CD4-positive, alpha-beta memory T cell (primary cell): Measurements from ENCODE around the gene ARL5A. TPM values are rescaled to one million over a fixed set of nuclear protein-coding genes. Genes with fewer than 3 reads are reported as not detected.
A peak's percentile ranks its signal among the peaks of the same experiment; 100 is the strongest.
"Not testable (repeated sequence)": the region's sequence is repeated elsewhere in the genome, so short reads cannot be mapped to it uniquely, and the experiment has no call there.

ENCODE experiments used
- CTCF ChIA-PET: fragments of 350-600 bp; sonication (Branson Sonifier 250); formaldehyde crosslinking; loops from one replicate; lab custom pipeline; 2021; ENCODE audit warnings: inconsistent platforms; ENCODE audit not compliant: partially characterized antibody; lab: Charles Lee
- POLR2A ChIA-PET: fragments of 350-600 bp; sonication (Branson Sonifier 250); formaldehyde crosslinking; loops from one replicate; lab custom pipeline; 2021; ENCODE audit not compliant: partially characterized antibody; lab: Charles Lee
- DNase-seq, 5 donors: peaks; one replicate each; pipeline versions ENCODE4 v3.0.0 to v3.0.0-alpha.2; 2020 to 2022; ENCODE audit warnings: mixed read lengths in 1 of 5
- H3K27ac ChIP-seq: one replicate; pipeline ENCODE4 v1.7.0; 2013; ENCODE audit warnings: low read depth, low read length
- H3K27me3 ChIP-seq: 2 replicates; pipeline ENCODE4 v1.7.0; 2013; ENCODE audit warnings: mild to moderate bottlenecking, low read length, moderate library complexity; ENCODE audit not compliant: insufficient read depth
- H3K36me3 ChIP-seq: 2 replicates; pipeline ENCODE4 v1.7.0; 2013; ENCODE audit warnings: mild to moderate bottlenecking, low read length, moderate library complexity; ENCODE audit not compliant: insufficient read depth
- H3K4me1 ChIP-seq: 2 replicates; pipeline ENCODE4 v1.7.0; 2013; ENCODE audit warnings: mild to moderate bottlenecking, low read length, moderate library complexity; ENCODE audit not compliant: insufficient read depth
- H3K4me3 ChIP-seq, 2 donors: one replicate each; pipeline ENCODE4 v1.7.0; 2013; ENCODE audit warnings: low read length in 2 of 2, mild to moderate bottlenecking in 1 of 2
- H3K9me3 ChIP-seq, 2 donors: one replicate each; pipeline ENCODE4 v1.7.0; 2013; ENCODE audit warnings: low read length in 2 of 2, control low read depth in 1 of 2; ENCODE audit not compliant: control insufficient read depth in 1 of 2
- H3K27ac Mint-ChIP-seq, 7 donors: one replicate each; pipeline ENCODE4 v1.8.0; 2020 to 2021; ENCODE audit warnings: mixed read lengths in 7 of 7, mild to moderate bottlenecking in 6 of 7, inconsistent platforms in 3 of 7, moderate library complexity in 3 of 7
- H3K27me3 Mint-ChIP-seq, 2 donors: one replicate each; pipeline ENCODE4 v1.8.0; 2020 to 2021; ENCODE audit warnings: mixed read lengths in 2 of 2
- H3K36me3 Mint-ChIP-seq, 2 donors: one replicate each; pipeline ENCODE4 v1.8.0; 2020 to 2021; ENCODE audit warnings: mixed read lengths in 2 of 2, inconsistent platforms in 1 of 2, mild to moderate bottlenecking in 1 of 2
- H3K4me1 Mint-ChIP-seq, 4 donors: one replicate each; pipeline ENCODE4 v1.8.0; 2020 to 2021; ENCODE audit warnings: mixed read lengths in 4 of 4, mild to moderate bottlenecking in 1 of 4
- H3K4me3 Mint-ChIP-seq, 8 donors: one replicate each; pipeline ENCODE4 v1.8.0; 2020 to 2021; ENCODE audit warnings: mixed read lengths in 8 of 8, mild to moderate bottlenecking in 7 of 8, moderate library complexity in 6 of 8, inconsistent platforms in 3 of 8
- H3K9me3 Mint-ChIP-seq, 8 donors: one replicate each; pipeline ENCODE4 v1.8.0; 2020 to 2021; ENCODE audit warnings: mixed read lengths in 8 of 8, mild to moderate bottlenecking in 5 of 8, inconsistent platforms in 3 of 8, moderate library complexity in 1 of 8
- intact Hi-C: fragments of 100-400 bp; cut with micrococcal nuclease; formaldehyde crosslinking; loops from one replicate; pipeline ENCODE4 v1.15.1; 2023
- polyA plus RNA-seq, 2 donors: library from polyadenylated mRNA; unstranded; fragments of 300-500 nt; fragmentation: Illumina TruSeq; gene quantifications; one replicate each; pipeline ENCODE4 v1.2.3, GENCODE V29; 2021
- total RNA-seq, 2 experiments: library from RNA; stranded (reverse); gene quantifications; one replicate each; pipeline ENCODE4 v1.2.3, GENCODE V29; 2021

ARL5A gene
- total and polyA plus RNA-seq, 4 experiments from 2014 or later, result 40.9 to 64.0 (median 51.3) TPM

GRCh38 chr2:151795646-151796240 lies 32.5 kb downstream of the ARL5A start:
- peak overlapping the region in 2 of 7 donors; percentile 8 to 62 for H3K27ac Mint-ChIP-seq
- DNase-seq, result no peak
- ChIA-PET CTCF (no interaction called here), POLR2A (no interaction called here)
- H3K9me3 Mint-ChIP-seq, result peaks cover 0 to 2% (median 0%) of the 10 kb centered on the region in 8 donors
- no peak overlapping the region for H3K4me3 Mint-ChIP-seq
- Histone ChIP-seq H3K4me1 (no peaks in the 10 kb centered on the region), H3K4me3 (no peak overlapping the region), H3K36me3 (no peaks in the 10 kb centered on the region), H3K9me3 (no peaks in the 10 kb centered on the region), H3K27me3 (no peaks in the 10 kb centered on the region), H3K27ac (no peak overlapping the region)
- H3K27me3 Mint-ChIP-seq, result no peaks in the 10 kb centered on the region
- H3K4me1 Mint-ChIP-seq, result peaks cover 0 to 2% (median under 1%) of the 10 kb centered on the region in 4 donors
- peaks cover 26 to 45% of the 10 kb centered on the region in 2 donors for H3K36me3 Mint-ChIP-seq
- intact Hi-C loops, result no loop called here

DNA sequence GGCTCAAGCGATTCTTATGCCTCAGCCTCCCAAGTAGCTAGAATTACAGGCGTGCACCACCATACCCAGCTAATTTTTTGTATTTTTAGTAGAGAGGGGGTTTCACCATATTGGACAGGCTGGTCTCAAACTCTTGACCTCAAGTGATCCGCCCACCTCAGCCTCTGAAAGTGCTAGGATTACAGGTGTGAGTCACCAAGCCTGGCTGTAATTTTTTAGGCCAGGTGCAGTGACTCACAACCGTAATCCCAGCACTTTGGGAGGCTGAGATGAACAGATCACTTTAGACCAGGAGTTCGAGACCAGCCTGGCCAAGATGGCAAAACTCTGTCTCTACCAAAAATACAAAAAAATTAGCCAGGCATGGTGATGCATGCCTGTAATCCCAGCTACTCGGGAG lies 33.8 kb downstream of the ARL5A start:
- H3K4me3 ChIP-seq, H3K9me3 Mint-ChIP-seq, H3K27ac ChIP-seq, H3K9me3 ChIP-seq, H3K4me1 ChIP-seq, H3K27ac Mint-ChIP-seq, H3K4me1 Mint-ChIP-seq, H3K36me3 ChIP-seq, H3K27me3 Mint-ChIP-seq, intact Hi-C loops, CTCF ChIA-PET, DNase-seq, POLR2A ChIA-PET, H3K27me3 ChIP-seq, H3K4me3 Mint-ChIP-seq: not testable (repeated sequence)
- H3K36me3 Mint-ChIP-seq, result peaks cover 23 to 41% of the 10 kb centered on the region in 2 donors

DNA sequence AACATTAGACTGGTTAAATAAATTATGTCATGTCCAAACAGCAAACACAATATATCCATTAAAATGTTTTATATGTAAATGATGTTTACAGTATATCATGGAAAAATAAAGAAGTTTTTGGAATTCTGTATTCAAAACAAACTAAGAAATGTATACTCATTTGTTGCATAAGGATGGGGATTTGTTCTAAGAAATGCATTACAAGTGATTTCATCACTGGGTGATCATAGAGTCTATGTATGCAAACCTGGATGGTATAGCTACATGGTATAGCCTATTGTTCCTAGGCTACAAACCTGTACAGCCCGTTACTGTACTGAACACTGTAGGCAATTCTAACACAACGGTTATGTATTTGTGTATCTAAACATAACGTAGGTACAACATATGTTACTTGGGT lies 35.1 kb downstream of the ARL5A start:
- peaks cover 0 to 3% (median 1%) of the 10 kb centered on the region in 4 donors for H3K4me1 Mint-ChIP-seq
- H3K27me3 Mint-ChIP-seq, result no peaks in the 10 kb centered on the region
- no peak overlapping the region for H3K27ac ChIP-seq
- ChIA-PET CTCF (no interaction called here), POLR2A (no interaction called here)
- no peak overlapping the region for H3K27ac Mint-ChIP-seq
- H3K4me1 ChIP-seq, result no peaks in the 10 kb centered on the region
- no peaks in the 10 kb centered on the region for H3K9me3 ChIP-seq
- H3K27me3 ChIP-seq, result no peaks in the 10 kb centered on the region
- H3K4me3 ChIP-seq, result no peak overlapping the region
- no peak overlapping the region for H3K4me3 Mint-ChIP-seq
- H3K36me3 ChIP-seq, result no peaks in the 10 kb centered on the region
- peaks cover 0 to 2% (median 0%) of the 10 kb centered on the region in 8 donors for H3K9me3 Mint-ChIP-seq
- peaks cover 24 to 40% of the 10 kb centered on the region in 2 donors for H3K36me3 Mint-ChIP-seq
- intact Hi-C loops, result no loop called here
- DNase-seq, result no peak

DNA sequence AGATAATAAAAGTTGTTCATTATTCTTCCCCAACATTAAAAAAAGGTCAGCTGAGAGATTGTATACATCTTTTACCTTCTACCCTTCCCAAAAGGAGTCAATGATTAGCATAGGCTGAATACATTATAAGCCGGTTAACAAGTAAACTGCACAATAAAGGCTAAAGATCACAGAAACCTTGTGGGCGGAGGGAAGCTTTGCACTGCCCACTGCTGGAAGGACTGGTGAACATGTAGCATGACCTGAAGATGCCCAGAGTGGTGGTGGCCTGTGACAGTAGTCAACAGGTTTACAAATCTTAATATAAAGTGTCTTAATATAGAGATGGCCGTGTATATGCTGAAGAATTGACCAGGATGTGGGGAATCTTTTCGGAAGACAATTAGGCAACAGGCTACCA lies 35.6 kb downstream of the ARL5A start:
- CTCF ChIA-PET, result no interaction called here
- Mint-ChIP-seq H3K4me3 (no peak overlapping the region), H3K4me1 (peaks cover 0 to 3% (median 1%) of the 10 kb centered on the region in 4 donors), H3K9me3 (peaks cover 0 to 2% (median 0%) of the 10 kb centered on the region in 8 donors), H3K27ac (no peak overlapping the region), H3K27me3 (no peaks in the 10 kb centered on the region), H3K36me3 (peaks cover 28 to 43% of the 10 kb centered on the region in 2 donors)
- Histone ChIP-seq H3K36me3 (no peaks in the 10 kb centered on the region), H3K27me3 (no peaks in the 10 kb centered on the region), H3K4me1 (no peaks in the 10 kb centered on the region), H3K9me3 (no peaks in the 10 kb centered on the region), H3K4me3 (no peak overlapping the region), H3K27ac (no peak overlapping the region)
- no peak for DNase-seq
- intact Hi-C loops, result no loop called here
- POLR2A ChIA-PET, result no interaction called here

DNA sequence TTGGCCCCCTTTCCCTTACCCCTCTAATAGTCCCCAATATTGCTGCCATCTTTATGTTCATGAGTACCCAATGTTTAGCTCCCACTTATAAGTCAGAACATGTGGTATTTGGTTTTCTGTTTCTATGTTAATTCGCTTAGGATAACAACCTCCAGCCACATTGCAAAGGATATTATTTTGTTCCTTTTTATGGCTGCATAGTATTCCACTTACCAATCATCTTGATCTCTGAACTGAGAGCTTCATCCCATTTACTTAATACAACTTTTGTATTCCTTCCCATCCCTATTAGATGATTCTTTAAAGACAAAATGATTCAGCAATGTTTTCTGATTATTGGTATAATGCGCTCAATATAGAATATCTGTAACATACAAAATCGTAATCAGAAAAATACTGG lies 36.7 kb downstream of the ARL5A start:
- ChIA-PET POLR2A (no interaction called here), CTCF (no interaction called here)
- Histone ChIP-seq H3K4me3 (no peak overlapping the region), H3K27me3 (no peaks in the 10 kb centered on the region), H3K27ac (no peak overlapping the region), H3K36me3 (no peaks in the 10 kb centered on the region), H3K4me1 (no peaks in the 10 kb centered on the region), H3K9me3 (no peaks in the 10 kb centered on the region)
- no peak overlapping the region for H3K4me3 Mint-ChIP-seq
- peaks cover 0 to 2% (median 0%) of the 10 kb centered on the region in 8 donors for H3K9me3 Mint-ChIP-seq
- peaks cover 22 to 39% of the 10 kb centered on the region in 2 donors for H3K36me3 Mint-ChIP-seq
- peaks cover 0 to 3% (median 1%) of the 10 kb centered on the region in 4 donors for H3K4me1 Mint-ChIP-seq
- DNase-seq, result no peak
- no peak overlapping the region for H3K27ac Mint-ChIP-seq
- no peaks in the 10 kb centered on the region for H3K27me3 Mint-ChIP-seq
- intact Hi-C loops, result no loop called here

DNA sequence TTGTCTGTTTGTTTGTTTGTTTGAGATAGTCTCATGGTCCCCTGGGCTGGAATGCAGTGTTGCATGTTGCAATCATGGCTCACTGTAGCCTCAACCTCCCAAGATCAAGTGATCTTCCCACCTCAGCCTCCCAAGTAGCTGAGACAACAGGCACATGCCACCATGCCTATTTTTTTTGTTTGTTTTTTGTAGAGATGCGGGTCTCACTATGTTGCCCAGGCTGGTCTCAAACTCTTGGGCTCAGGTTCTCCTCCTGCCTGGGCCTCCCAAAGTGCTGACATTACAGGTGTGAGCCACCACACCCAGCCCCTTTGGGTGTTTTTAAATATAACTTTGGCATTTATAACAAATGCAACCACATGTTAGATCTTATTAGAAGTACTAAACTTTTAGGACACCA lies 37.5 kb downstream of the ARL5A start:
- peaks cover 0 to 2% (median under 1%) of the 10 kb centered on the region in 4 donors for H3K4me1 Mint-ChIP-seq
- Histone ChIP-seq H3K27ac (no peak overlapping the region), H3K4me3 (no peak overlapping the region), H3K4me1 (no peaks in the 10 kb centered on the region), H3K9me3 (no peaks in the 10 kb centered on the region), H3K27me3 (no peaks in the 10 kb centered on the region), H3K36me3 (no peaks in the 10 kb centered on the region)
- POLR2A ChIA-PET, result no interaction called here
- no peak overlapping the region for H3K4me3 Mint-ChIP-seq
- no peaks in the 10 kb centered on the region for H3K27me3 Mint-ChIP-seq
- no peak overlapping the region for H3K27ac Mint-ChIP-seq
- H3K9me3 Mint-ChIP-seq, result peaks cover 0 to 2% (median 0%) of the 10 kb centered on the region in 8 donors
- DNase-seq, result no peak
- peaks cover 17 to 37% of the 10 kb centered on the region in 2 donors for H3K36me3 Mint-ChIP-seq
- CTCF ChIA-PET, result no interaction called here
- intact Hi-C loops, result no loop called here

DNA sequence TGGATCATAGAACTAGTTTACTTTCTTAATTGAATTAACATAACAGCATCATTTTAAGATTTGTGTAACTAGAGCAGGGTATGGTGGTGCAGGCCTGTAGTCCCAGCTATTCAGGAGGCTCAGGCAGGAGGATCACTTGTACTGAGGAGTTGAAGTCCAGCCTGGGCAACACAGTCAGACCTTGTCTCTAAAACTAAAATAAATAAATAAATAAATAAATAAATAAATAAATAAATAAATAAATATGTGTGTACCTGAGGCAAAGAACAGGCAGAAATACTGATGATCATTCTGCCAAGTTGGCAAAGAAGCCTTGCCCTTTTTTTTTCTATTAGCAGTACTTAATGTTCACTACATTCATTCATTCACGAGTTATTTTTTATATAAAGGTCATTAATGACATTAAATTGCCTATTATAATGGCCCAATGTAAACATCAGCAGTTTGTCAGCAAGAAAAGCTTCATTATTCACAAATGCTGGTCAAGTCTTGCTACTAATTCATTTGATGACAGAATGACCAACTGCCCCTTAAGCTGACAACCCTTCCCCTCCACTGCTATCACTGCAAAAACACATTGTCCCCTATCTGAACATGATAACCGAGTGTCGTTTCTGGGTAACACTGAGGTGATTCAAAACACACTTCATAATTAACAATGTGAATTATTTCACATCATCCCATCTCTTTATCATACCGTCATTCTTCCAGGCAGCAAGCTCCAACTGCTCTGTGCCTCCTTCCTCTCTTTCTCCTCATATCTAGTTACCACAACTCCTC lies 39.0 kb downstream of the ARL5A start:
- CTCF ChIA-PET, result interaction anchor here (1.0 kb wide), 1 partner anchor 9 kb away, joined by 4 read pairs; no protein-coding TSS in a partner anchor
- no peak for DNase-seq
- Mint-ChIP-seq H3K4me3 (no peak overlapping the region), H3K9me3 (peaks cover 0 to 2% (median 0%) of the 10 kb centered on the region in 8 donors), H3K27ac (peak overlapping the region in 1 of 7 donors; percentile 59), H3K4me1 (peaks cover 0 to 2% (median under 1%) of the 10 kb centered on the region in 4 donors), H3K36me3 (peaks cover 25 to 49% of the 10 kb centered on the region in 2 donors), H3K27me3 (no peaks in the 10 kb centered on the region)
- H3K4me3 ChIP-seq, result no peak overlapping the region
- H3K4me1 ChIP-seq, result no peaks in the 10 kb centered on the region
- no peaks in the 10 kb centered on the region for H3K27me3 ChIP-seq
- H3K9me3 ChIP-seq, result no peaks in the 10 kb centered on the region
- no peaks in the 10 kb centered on the region for H3K36me3 ChIP-seq
- H3K27ac ChIP-seq, result no peak overlapping the region
- POLR2A ChIA-PET, result no interaction called here
- intact Hi-C loops, result no loop called here
